HG03469 (cell line): Measurements from ENCODE around the gene STX11.
A peak's percentile ranks its signal among the peaks of the same experiment; 100 is the strongest.

Source experiments
- ATAC-seq: cut with Tn5 transposase; IDR thresholded peaks from one replicate; pipeline ENCODE4 v1.9.1; 2021; ENCODE audit warnings: mild to moderate bottlenecking, moderate library complexity, moderate number of reproducible peaks; ENCODE audit not compliant: unreplicated experiment

The STX11 gene

DNA sequence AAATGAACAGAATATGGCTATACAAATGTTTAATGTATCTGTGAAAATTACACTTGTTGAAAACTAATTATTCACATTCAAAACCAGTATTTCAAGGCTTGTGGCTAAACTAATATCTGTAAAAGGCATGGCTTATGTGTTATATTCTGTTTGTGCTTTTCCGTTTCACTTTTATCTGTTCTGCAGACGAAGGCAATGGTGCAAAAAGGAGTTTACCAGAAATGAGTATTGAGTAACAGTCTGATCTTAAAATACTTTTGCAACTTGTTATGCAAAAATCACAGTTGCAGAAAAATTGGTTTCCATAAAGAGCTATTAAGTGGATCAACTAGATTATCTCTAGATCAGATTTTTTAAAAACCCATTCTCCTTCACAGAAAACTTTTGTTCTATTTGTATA, 9.4 kb upstream of the STX11 start:
- peak; percentile 68 for ATAC-seq

DNA sequence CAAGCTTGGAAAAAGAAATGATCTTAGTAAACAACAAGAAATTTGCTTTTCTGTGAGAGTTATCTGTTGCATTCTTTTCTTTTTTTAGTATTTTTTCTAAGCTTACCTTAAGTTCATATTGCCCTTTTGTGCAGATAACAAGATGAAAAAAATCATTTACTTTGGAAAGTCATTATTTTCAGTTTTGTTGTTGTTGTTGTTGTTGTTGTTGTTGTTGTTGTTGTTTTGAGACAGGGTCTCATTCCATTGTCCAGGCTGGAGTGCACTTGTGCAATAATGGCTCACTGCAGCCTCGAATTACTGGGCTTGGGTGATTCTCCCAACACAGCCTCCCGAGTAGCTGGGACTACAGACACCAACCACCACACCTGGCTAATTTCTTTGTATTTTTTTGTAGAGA, 8.8 kb upstream of the STX11 start:
- no peak for ATAC-seq

DNA sequence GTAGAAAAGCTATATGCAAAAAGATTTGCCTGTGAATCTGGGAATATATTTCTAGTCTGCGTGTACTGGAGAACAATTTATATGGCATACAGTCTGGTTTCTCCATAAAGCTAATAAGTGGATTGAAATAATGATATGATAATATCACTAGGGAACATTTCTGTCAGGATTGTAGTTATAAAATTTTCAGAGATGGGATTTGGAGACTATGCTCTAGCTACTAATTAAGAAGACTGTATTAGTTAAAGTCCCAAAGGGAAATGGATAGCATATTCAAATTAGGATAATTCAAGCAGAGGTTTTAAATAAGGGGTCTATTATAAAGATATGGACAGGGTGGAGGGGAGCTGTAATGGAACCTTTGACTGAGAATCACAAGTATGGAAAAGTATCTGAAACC, 7.2 kb upstream of the STX11 start:
- no peak for ATAC-seq

DNA sequence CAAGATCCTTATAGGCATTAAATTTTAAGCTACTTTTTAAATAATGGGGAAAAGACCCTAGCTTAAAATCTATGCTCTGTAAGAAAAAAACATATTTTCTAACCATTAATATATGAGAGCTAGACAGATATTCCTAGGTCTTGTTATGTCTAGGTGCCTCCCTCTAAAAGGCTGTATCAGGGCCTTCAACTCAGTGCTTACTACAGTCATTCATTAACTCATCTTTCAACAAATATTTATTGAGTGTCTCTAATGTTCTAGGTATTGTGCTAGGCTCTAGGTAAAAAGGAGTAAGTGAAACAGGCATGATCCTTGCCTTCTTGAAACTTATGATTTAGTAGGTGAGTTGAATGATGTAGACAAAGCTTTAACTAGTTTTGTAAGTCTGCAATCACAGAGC, 6.4 kb upstream of the STX11 start:
- no peak for ATAC-seq

DNA sequence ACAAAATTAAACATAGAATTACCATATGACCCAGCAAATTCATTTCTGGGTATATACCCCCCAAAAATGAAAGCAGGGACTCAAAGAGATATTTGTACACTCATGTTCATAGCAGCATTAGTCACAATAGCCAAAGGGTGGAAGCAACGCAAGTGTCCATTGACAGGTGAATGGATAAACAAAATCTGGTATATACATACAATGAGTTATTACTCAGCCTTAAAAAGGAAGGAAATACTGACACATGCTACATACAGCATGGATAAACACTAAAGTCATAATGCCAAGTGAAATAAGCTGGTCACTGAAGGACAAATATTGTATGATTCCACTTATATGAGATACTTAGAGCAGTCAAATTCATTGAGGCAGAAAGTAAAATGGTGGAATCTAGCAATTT, 5.3 kb upstream of the STX11 start:
- no peak for ATAC-seq

DNA sequence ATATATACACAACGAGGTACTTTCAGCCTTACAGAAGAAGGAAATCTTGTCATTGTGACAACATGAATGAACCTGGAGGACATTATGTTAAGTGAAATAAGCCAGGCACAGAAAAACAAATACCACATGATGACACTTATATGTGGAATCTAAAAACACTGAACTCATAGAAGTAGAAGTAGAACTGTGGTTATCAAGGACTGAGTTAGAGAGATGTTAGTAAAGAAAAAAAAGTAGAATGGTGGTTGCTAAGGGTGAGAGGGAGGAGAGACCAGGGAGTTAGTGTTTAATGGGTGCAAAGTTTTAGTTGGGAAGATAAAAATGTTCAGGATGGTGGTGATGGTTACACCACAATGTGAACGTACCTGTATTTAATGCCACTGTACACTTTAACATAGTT, 4.8 kb upstream of the STX11 start:
- no peak for ATAC-seq

DNA sequence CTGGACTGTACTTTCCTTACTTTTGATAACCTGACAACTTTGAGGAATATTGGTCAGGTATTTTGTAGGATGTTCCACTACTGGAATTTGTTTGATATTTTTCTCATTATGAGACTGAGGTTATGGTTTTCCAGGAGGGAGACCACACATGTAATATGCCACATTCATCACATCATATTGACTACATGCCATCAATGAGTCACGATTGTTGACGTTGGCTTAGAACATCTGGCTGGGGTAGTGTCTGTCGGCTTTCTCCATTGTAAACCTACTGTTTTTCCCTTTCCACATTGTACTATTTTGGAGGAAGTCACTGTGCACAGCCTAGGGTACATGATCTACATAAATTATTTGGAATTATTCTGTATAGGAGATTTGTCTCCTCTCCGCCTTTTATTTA, 1.4 kb upstream of the STX11 start:
- ATAC-seq = no peak

DNA sequence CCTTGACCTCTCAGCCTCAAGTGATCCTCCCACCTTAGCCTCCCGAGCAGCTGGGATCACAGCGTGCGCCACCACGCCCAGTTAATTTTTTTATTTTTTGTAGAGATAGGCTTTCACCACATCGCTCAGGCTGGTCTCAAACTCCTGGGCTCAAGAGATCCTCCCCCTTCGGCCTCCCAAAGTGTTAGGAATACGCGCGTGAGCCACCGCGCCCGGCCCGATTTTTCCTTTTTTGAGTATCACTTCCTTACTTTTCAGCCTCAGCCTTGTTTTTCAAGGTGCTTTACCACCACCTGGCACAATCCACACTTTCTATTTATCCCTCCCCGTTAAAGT, 791 bp upstream of the STX11 start:
- ATAC-seq = no peak

DNA sequence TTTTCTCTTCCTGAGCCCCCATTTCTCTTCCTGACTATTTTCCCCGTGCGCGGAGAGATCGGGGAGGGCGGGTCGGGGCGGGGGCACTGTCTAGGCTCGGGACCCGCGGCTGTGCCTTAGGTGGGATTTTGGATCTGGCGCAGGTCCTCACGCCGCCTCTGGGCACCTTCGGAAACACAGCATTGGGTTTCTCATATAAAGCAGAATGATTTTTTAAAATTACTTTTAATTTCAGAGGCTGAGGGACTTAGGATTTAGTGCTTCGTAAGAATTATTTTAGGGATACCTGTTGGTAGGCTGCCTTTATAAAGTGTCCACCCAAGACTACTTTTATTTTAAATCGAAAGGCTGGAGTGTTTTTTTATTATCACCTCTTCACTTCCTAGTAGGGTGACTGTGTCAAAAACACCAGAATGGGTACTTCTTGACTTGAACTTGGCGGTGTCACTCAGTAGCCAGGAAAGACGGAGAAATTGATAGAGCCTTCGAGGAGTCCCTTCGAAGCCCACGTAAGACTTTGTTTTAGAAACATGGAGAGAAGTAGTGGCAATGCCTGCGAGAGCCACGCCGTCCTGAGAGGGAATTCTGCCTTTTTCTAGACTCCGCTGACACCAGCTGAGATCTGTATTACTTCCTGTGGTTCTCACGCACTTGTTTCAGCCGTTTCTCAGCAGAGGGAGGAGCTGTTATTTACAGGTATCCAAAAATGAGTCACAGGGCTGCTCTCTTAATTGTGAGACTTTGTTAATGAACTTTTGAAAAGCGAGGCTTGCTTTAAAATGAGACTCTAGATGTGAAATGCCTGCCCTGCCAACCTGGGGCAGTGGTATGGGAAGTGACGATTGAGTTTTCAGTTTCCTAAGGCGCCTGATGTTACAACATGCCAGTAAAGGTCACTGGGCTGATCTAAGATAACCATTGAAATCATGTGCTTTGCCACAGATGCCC, 667 bp downstream of the STX11 start:
- ATAC-seq = peak; percentile 43

DNA sequence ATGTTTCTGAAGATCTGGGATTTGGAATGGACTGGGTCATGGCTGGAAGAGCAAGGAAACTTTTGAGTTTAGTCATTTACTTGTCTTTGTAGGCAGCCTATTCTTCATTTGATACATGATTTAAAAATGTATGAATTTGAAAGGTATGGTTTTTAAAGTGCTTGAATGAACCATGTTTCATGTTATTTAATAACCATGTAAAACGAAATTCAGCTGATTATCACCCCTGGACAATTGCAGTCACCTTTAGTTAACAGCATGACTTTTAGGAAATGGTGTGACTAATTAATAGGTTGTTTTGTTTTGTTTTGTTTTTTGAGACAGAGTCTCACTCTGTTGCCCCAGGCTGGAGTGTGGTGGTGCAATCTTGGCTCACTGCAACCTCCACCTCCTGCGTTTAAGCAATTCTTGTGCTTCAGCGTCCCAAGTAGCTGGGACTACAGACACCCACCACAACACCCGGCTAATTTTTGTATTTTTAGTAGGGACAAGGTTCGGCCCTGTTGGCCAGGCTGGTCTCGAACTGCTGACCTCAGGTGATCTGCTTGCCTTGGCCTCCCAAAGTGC, 2.1 kb downstream of the STX11 start:
- no peak for ATAC-seq

DNA sequence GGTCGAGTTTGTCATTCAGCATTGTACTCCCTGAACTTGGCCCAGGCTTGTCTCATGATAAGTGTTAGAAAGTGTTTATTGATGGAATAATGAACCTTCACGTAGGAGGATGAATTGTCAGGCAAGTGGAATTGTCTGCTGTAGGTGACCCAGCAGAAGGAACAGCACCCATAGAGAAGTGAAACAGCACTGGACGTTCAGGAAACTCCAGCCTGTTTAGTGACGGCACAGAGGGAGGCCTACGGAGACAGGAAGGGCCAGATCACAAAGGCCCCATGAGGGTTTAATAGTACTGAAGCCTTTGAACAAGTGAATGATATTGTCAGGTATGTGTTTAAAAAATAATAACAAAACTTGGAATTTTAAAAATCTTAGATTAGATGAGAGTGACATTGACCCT, 2.9 kb downstream of the STX11 start:
- no peak for ATAC-seq

DNA sequence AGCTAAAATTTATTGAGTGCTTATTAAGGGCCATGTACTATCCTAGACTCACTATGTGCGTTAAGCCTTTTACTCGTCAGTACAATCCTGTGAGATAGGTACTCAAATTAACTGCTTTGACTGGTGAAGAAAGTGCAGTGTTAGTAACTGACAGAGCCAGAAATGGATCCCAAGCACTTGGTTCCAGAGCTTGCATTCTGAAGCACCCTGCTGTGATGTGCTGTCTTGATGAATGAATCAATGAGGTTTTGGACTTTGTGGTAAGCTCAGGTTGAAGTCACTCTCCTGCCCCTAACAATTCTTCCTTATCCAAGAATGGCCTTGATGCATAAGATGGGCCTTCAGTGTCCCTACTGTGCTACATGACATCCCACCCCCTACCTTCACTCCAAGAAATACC, 3.7 kb downstream of the STX11 start:
- ATAC-seq = no peak

DNA sequence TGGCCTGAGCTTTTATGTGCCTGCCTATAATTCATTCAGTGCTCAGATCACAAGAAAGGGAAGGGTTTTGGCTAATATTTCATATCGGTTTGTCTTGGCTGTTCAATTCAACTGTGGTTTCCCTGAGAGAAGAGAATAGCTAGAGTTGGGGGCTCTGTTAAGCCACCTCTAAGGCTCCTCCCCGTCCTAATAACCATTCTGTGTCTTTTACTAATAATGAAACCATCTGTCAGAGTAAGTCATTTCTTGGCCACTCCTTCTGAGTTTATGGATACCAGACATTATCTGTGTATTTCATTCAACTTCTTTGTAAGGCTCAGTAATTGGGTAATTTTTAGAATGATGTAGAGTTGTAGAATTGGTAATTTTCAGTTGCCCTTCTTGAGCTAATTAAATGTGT, 5.2 kb downstream of the STX11 start:
- ATAC-seq = peak; percentile 40

DNA sequence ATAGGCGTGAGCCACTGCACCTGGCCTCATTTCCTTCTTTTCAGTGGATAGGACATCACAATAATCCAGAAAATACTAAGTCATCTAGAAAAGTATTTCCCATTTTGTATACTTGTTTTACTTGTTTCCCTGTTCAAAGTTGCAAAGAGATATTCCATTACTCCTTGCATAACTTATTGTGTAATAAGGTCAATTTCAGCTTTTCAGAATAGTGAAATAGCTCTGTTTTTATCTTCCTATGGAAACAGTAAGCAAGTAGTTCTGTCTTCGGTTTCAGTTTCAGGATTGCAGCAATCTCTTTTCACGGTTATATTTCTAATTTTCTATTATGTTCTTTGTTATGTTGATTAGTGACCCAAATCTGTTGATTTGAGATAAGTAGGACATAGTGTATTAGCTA, 6.0 kb downstream of the STX11 start:
- ATAC-seq = no peak

DNA sequence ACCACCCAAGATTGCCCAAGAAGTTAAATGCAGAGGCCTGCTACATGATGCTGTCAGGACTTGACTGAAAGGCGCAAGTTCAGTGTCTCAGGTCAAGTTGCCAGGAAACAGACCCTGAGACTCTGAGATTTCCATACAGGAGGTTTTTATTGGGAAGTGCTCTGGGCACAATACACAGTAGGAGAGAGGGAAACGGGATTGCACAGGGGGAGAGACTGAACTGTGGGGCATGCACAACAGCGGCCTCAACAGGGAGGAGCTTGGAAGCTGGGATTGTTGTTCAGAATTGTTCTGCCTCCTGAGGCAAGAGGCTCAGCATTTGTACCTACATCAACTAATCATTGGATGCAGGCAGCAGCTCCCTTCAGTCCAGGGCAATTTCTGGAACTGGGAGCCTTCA, 6.7 kb downstream of the STX11 start:
- no peak for ATAC-seq

DNA sequence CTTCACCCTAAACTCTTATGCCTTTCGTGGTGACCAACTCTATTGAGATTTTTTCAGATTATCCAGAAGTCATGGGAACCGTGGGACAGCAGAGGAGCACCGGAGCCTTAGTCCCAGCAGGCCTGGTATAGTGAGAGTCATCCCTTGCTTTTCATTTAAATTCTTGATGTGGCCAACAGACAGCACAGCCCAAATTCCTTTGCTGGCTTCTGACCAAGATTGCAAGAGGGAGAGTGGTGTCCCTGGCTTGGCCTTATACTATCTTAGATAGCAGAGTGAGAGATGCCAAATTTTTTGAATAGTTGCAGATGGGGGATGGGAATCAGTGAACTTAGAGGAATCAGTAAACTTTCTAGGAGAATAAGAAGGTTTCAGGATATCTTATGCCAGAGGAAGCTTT, 7.8 kb downstream of the STX11 start:
- no peak for ATAC-seq

DNA sequence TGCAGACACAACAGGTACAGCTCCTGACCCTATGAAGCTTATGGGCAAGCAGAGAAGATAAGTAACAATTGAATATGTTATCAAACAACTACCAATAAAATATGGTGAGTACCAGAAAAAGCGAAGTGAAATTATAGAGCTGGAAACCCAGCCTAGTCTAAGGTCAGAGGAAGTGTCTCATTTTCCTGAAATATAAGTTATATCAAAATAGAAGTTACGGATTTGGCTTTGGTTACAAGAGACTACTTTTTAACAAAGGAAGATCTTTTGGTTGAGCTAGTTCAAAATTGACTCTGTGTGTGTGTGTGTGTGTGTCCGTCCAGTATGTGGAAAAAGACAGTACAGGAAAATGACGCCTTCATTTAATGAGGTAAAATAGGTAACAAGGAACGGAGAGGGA, 8.9 kb downstream of the STX11 start:
- no peak for ATAC-seq

DNA sequence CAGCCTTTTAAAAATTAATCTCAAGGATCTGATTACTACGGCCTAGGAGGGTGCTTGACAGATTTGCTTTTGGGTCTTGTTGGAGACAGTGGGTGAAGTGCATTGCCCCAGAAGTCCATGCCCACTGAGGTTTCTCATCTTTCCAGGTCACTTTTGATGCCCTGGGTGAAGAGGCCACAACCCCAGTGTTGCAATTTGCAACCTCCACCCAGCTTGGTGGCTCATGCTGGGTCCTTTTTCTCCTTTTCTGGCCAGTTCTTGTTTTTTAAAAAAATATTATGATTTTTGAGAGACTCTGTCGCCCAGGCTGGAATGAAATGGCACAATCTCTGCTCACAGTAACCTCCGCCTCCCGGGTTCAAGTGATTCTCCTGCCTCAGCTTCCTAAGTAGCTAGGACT, 9.4 kb downstream of the STX11 start:
- no peak for ATAC-seq

DNA sequence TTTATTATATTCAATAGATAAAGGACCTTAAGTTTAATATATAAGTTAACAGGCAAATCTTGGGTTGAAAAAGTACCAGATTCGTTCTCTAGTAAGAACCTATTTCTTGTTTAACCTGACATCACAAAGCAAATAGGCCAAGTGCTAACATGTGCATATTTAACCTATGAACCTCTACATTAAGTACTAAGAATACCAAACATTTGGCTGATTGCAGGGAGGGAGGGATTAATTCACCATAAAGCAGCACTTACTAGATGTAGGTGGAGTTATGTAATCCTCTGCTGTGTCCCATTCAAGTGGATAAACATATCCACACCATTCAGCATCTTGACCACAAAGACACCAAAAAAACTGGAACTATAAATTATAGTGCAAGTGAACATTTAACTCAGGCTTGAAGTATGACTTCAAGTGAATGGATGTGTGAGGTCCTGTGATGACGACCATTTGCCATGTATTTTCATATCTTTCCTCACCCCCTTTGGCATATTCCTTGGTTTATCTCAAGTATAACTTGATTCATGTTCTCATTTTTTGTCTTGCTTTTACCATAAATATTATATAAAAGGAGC, 10.2 kb downstream of the STX11 start:
- ATAC-seq = no peak

DNA sequence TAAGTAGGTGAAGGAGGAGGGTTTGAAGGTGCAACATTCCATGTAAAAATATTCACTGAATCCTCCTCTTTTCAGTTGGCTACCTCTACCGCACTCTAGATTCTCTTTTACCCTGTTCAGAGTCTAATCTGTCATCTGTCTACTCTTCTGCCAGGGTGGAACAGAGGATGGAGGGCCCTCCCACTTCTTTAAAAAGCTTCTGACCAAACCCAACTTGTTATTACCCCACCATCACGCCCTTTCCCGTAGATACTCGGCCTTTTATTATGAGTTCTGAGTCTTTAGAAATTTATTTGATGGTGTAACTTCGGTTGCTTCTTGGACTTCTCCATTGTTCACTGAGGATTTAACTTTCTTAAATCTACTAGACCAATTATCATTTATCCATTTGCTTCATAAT, 11.7 kb downstream of the STX11 start:
- ATAC-seq = no peak

DNA sequence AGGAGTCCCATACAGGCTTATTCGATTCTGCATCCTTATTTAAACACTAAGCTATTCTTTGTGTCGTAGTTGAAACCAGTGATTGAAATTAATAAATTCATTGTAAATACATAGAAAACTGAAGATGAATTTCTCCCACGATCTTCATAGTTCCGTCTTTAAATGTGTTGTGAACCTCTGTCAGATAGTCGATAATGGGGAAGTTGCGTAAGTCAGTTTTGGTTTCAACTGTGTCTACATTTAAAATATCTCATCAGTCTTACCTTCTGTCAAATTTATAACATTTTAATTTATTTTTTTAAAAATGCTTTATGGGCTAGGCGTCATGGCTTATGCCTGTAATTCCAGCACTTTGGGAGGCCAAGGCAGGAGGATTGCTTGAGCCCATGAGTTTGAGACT, 12.7 kb downstream of the STX11 start:
- ATAC-seq = peak; percentile 66

DNA sequence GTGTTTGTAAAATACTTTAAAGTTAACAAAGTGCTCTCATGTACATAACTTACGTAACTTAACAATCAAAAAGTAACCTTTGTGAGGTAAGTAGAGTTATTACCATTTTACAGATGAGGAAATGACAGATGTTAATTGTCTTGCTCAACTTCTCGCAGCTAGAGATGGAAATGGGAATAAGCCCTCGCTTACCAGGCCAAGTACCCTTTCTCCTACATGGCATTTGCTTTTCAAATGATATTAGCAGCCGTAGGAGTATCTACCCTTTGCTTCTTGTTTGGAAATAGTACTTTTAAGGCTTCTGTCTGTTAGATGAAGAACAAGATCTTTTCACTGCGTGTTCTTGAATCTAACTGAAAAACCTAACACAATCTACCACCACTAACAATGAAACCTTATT, 15.5 kb downstream of the STX11 start:
- ATAC-seq = no peak
